ENCODE measurements around the gene BMPER. TPM values are rescaled to one million over a fixed set of nuclear protein-coding genes. Genes with fewer than 3 reads are reported as not detected.

Gene BMPER
- total RNA-seq, 1 donor from 2014 or later: 7.4 TPM

- DNase-seq (no peak), ATAC-seq (no peak)
- no peak for TF ChIP-seq CTCF (IDR thresholded peaks at IDR 0.05)
- intact Hi-C loops (cut with DNase I): no loop called here
- Histone ChIP-seq H3K27ac (no peak overlapping the region), H3K36me3 (no peaks in the 10 kb centered on the region), H3K4me3 (no peak overlapping the region), H3K9me3 (peaks cover 21% of the 10 kb centered on the region), H3K4me1 (no peaks in the 10 kb centered on the region), H3K27me3 (ENCODE audit: low read depth) (no peaks in the 10 kb centered on the region)
These were observed 216.0 kb downstream of the BMPER start for GRCh38 chr7:34121366-34121765.

- ATAC-seq: no peak
- intact Hi-C loops (cut with DNase I): no loop called here
These were observed 218.0 kb downstream of the BMPER start for GRCh38 chr7:34123316-34123715.

GRCh38 chr7:34124765-34125164 is 219.4 kb downstream of the BMPER start:
- Histone ChIP-seq H3K27ac (no peak overlapping the region), H3K4me1 (no peaks in the 10 kb centered on the region), H3K9me3 (peaks cover 21% of the 10 kb centered on the region), H3K36me3 (no peaks in the 10 kb centered on the region), H3K27me3 (ENCODE audit: low read depth) (no peaks in the 10 kb centered on the region), H3K4me3 (no peak overlapping the region)
- DNase-seq (no peak), ATAC-seq (no peak)
- no peak for TF ChIP-seq CTCF (IDR thresholded peaks at IDR 0.05)
- intact Hi-C loops (cut with DNase I): no loop called here

More at GRCh38 chr7:34123316-34123715, 218.0 kb downstream of the BMPER start:
- H3K4me1 ChIP-seq: no peaks in the 10 kb centered on the region
- H3K36me3 ChIP-seq: no peaks in the 10 kb centered on the region
- TF ChIP-seq CTCF (IDR thresholded peaks at IDR 0.05): no peak
- no peaks in the 10 kb centered on the region for H3K27me3 ChIP-seq (ENCODE audit: low read depth)
- no peak overlapping the region for H3K4me3 ChIP-seq
- no peak for DNase-seq
- H3K9me3 ChIP-seq: peaks cover 21% of the 10 kb centered on the region
- no peak overlapping the region for H3K27ac ChIP-seq

GRCh38 chr7:34128762-34129161 is 223.4 kb downstream of the BMPER start:
- Histone ChIP-seq H3K27me3 (ENCODE audit: low read depth) (no peaks in the 10 kb centered on the region), H3K4me1 (peaks cover 4% of the 10 kb centered on the region), H3K27ac (no peak overlapping the region), H3K36me3 (no peaks in the 10 kb centered on the region), H3K4me3 (no peak overlapping the region), H3K9me3 (peaks cover 16% of the 10 kb centered on the region)
- TF ChIP-seq CTCF (IDR thresholded peaks at IDR 0.05): no peak
- intact Hi-C loops (cut with DNase I): no loop called here
- DNase-seq (no peak), ATAC-seq (no peak)

GRCh38 chr7:34130558-34131295 is 225.4 kb downstream of the BMPER start:
- DNase-seq (no peak), ATAC-seq (peak; percentile 70 to 74)
- Histone ChIP-seq H3K36me3 (no peaks in the 10 kb centered on the region), H3K4me1 (peaks cover 4% of the 10 kb centered on the region), H3K27ac (no peak overlapping the region), H3K27me3 (ENCODE audit: low read depth) (no peaks in the 10 kb centered on the region), H3K9me3 (no peaks in the 10 kb centered on the region), H3K4me3 (no peak overlapping the region)
- TF ChIP-seq CTCF (IDR thresholded peaks at IDR 0.05): no peak
- intact Hi-C loops (cut with DNase I): no loop called here

Measured in lower lobe of right lung (tissue), 2 donors.